Activated CD4-positive, alpha-beta T cell treated with anti-CD3 and anti-CD28 coated beads, Interleukin-2, amount 50 U/mL, for 1 hour (primary cell): Measurements from ENCODE around the gene AGBL4.
"Not testable (repeated sequence)": the region's sequence is repeated elsewhere in the genome, so short reads cannot be mapped to it uniquely, and the experiment has no call there.

Experiments used
- DNase-seq: peaks from one replicate; pipeline ENCODE4 v3.0.0-alpha.2; 2020

Gene AGBL4

GRCh38 chr1:49408346-49408745, 615.4 kb downstream of the AGBL4 start:
- DNase-seq = no peak

- DNase-seq = no peak
Measured at GRCh38 chr1:49397086-49397485, 626.7 kb downstream of the AGBL4 start.

GRCh38 chr1:49394200-49394599, 629.6 kb downstream of the AGBL4 start:
- no peak for DNase-seq

- DNase-seq = no peak
Measured at GRCh38 chr1:49389699-49390098, 634.1 kb downstream of the AGBL4 start.

- DNase-seq = no peak
Measured at GRCh38 chr1:49364676-49365075, 659.1 kb downstream of the AGBL4 start.

- DNase-seq = no peak
Measured at GRCh38 chr1:49363628-49364027, 660.1 kb downstream of the AGBL4 start.

- DNase-seq = no peak
Measured at GRCh38 chr1:49358036-49358435, 665.7 kb downstream of the AGBL4 start.

- DNase-seq = no peak
Measured at GRCh38 chr1:49356594-49356993, 667.2 kb downstream of the AGBL4 start.

GRCh38 chr1:49351768-49352167, 672.0 kb downstream of the AGBL4 start:
- no peak for DNase-seq

GRCh38 chr1:49346767-49347349, 676.9 kb downstream of the AGBL4 start:
- DNase-seq = no peak

- no peak for DNase-seq
Measured at GRCh38 chr1:49340576-49340975, 683.2 kb downstream of the AGBL4 start.

- DNase-seq = no peak
Measured at GRCh38 chr1:49339043-49339442, 684.7 kb downstream of the AGBL4 start.

GRCh38 chr1:49337251-49337650, 686.5 kb downstream of the AGBL4 start:
- no peak for DNase-seq

GRCh38 chr1:49333906-49334305, 689.8 kb downstream of the AGBL4 start:
- DNase-seq = no peak

GRCh38 chr1:49331066-49331852, 692.5 kb downstream of the AGBL4 start:
- no peak for DNase-seq

GRCh38 chr1:49323925-49324540, 699.7 kb downstream of the AGBL4 start:
- no peak for DNase-seq

GRCh38 chr1:49320493-49320892, 703.3 kb downstream of the AGBL4 start:
- not testable (repeated sequence) for DNase-seq

GRCh38 chr1:49319426-49319963, 704.3 kb downstream of the AGBL4 start:
- DNase-seq = no peak

- DNase-seq = no peak
Measured at GRCh38 chr1:49318218-49318617, 705.5 kb downstream of the AGBL4 start.

GRCh38 chr1:49307457-49307856, 716.3 kb downstream of the AGBL4 start:
- DNase-seq = no peak

GRCh38 chr1:49306507-49307070, 717.2 kb downstream of the AGBL4 start:
- no peak for DNase-seq

GRCh38 chr1:49302400-49302799, 721.4 kb downstream of the AGBL4 start:
- not testable (repeated sequence) for DNase-seq

- DNase-seq = no peak
Measured at GRCh38 chr1:49298304-49298703, 725.5 kb downstream of the AGBL4 start.

GRCh38 chr1:49297783-49298182, 726.0 kb downstream of the AGBL4 start:
- no peak for DNase-seq
